IMR-90 (cell line): ENCODE results near the gene PHF19.

Experiments used
- BHLHE40 ChIP-seq: fragments of 150-350 bp; IDR thresholded peaks from 2 replicates; pipeline ENCODE4 v1.6.1; 2016; ENCODE audit warnings: mild to moderate bottlenecking, low read depth, low read length
- CEBPB ChIP-seq: IDR thresholded peaks from 2 replicates; pipeline ENCODE4 v1.6.1; 2012; ENCODE audit warnings: low read depth, low read length, improper control_type of control experiment
- FOS ChIP-seq: fragments of 150-350 bp; IDR thresholded peaks from 2 replicates; pipeline ENCODE4 v1.6.1; 2016; ENCODE audit warnings: low read depth, low read length
- MAZ ChIP-seq: IDR thresholded peaks from 2 replicates; pipeline ENCODE4 v1.6.1; 2012; ENCODE audit warnings: low read depth, mild to moderate bottlenecking, low read length, improper control_type of control experiment, moderate library complexity, borderline replicate concordance
- MXI1 ChIP-seq: IDR thresholded peaks from 2 replicates; pipeline ENCODE4 v1.6.1; 2012; ENCODE audit warnings: low read depth, mild to moderate bottlenecking, low read length, moderate library complexity, borderline replicate concordance
- NFE2L2 ChIP-seq: fragments of 150-350 bp; IDR thresholded peaks from 2 replicates; pipeline ENCODE4 v1.6.1; 2016; ENCODE audit warnings: low read depth, mild to moderate bottlenecking, low read length
- POLR2A ChIP-seq: IDR thresholded peaks from 2 replicates; pipeline ENCODE4 v1.6.1; 2012; ENCODE audit warnings: mild to moderate bottlenecking, low read depth, low read length
- RAD21 ChIP-seq: IDR thresholded peaks from 2 replicates; pipeline ENCODE4 v1.6.1; 2012; ENCODE audit warnings: low read length, improper control_type of control experiment
- RCOR1 ChIP-seq: IDR thresholded peaks from 2 replicates; pipeline ENCODE4 v1.6.1; 2012; ENCODE audit warnings: mild to moderate bottlenecking, low read length, improper control_type of control experiment; ENCODE audit not compliant: insufficient replicate concordance
- RFX5 ChIP-seq: IDR thresholded peaks from 2 replicates; pipeline ENCODE4 v1.8.0; 2012; ENCODE audit warnings: low read depth, mild to moderate bottlenecking, low read length, moderate library complexity
- TF ChIP-seq, protein P1 (sequence below): conservative IDR thresholded peaks from 2 replicates; pipeline ENCODE4 v1.5.1; 2012; ENCODE audit warnings: mild to moderate bottlenecking, low read depth, low read length, improper control_type of control experiment
- TF ChIP-seq, protein P2 (sequence below): fragments of 150-350 bp; IDR thresholded peaks from 2 replicates; pipeline ENCODE4 v1.6.1; 2016; ENCODE audit warnings: low read depth, mild to moderate bottlenecking, low read length, moderate library complexity, borderline replicate concordance
- TF ChIP-seq, protein P3 (sequence below): fragments of 150-350 bp; IDR thresholded peaks from 2 replicates; pipeline ENCODE4 v1.6.1; 2017; ENCODE audit warnings: mild to moderate bottlenecking, antibody characterized with exemption, low read length, low read depth

DNA sequence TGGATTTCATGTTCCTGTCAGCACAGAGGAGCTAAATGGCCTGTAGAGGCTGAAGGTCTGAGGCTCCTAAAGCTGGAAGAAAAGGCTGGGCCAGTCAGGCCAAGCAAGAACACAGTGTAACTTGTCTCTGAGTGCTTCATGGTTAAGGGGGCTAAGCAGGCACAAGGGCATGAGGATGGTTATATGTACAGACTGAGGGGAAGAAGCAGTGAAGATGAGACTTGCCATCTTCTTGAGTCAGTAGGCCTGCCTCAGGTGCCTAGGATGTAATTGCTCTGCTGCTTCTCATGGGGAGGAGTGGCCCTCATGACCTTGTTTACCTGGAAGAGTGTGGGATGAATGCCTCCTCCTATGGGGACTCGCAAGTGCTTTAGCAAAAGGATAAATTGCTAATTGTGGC is 25.5 kb downstream of the PHF19 start:
- TF ChIP-seq, protein P1, sequence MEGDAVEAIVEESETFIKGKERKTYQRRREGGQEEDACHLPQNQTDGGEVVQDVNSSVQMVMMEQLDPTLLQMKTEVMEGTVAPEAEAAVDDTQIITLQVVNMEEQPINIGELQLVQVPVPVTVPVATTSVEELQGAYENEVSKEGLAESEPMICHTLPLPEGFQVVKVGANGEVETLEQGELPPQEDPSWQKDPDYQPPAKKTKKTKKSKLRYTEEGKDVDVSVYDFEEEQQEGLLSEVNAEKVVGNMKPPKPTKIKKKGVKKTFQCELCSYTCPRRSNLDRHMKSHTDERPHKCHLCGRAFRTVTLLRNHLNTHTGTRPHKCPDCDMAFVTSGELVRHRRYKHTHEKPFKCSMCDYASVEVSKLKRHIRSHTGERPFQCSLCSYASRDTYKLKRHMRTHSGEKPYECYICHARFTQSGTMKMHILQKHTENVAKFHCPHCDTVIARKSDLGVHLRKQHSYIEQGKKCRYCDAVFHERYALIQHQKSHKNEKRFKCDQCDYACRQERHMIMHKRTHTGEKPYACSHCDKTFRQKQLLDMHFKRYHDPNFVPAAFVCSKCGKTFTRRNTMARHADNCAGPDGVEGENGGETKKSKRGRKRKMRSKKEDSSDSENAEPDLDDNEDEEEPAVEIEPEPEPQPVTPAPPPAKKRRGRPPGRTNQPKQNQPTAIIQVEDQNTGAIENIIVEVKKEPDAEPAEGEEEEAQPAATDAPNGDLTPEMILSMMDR: no peak
- TF ChIP-seq MAZ (no peak), RAD21 (no peak), POLR2A (no peak), MXI1 (no peak), RFX5 (no peak), FOS (no peak), NFE2L2 (no peak), RCOR1 (no peak), BHLHE40 (no peak), CEBPB (no peak)
- TF ChIP-seq, protein P2, sequence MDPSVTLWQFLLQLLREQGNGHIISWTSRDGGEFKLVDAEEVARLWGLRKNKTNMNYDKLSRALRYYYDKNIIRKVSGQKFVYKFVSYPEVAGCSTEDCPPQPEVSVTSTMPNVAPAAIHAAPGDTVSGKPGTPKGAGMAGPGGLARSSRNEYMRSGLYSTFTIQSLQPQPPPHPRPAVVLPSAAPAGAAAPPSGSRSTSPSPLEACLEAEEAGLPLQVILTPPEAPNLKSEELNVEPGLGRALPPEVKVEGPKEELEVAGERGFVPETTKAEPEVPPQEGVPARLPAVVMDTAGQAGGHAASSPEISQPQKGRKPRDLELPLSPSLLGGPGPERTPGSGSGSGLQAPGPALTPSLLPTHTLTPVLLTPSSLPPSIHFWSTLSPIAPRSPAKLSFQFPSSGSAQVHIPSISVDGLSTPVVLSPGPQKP: no peak
- TF ChIP-seq, protein P3, sequence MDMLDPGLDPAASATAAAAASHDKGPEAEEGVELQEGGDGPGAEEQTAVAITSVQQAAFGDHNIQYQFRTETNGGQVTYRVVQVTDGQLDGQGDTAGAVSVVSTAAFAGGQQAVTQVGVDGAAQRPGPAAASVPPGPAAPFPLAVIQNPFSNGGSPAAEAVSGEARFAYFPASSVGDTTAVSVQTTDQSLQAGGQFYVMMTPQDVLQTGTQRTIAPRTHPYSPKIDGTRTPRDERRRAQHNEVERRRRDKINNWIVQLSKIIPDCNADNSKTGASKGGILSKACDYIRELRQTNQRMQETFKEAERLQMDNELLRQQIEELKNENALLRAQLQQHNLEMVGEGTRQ: no peak
